Adrenal gland (tissue), 12 donors: ENCODE measurements around the gene TFAP2E. TPM values are rescaled to one million over a fixed set of nuclear protein-coding genes. Genes with fewer than 3 reads are reported as not detected.

Experiments
- DNase-seq, 7 donors: peaks; one replicate each; pipeline ENCODE4 v3.0.0-alpha.2; 2019 to 2020
- H3K27ac ChIP-seq, 5 donors: fragments of 200-600 bp; sonication (generic) in 4 of 5; 1 replicate in 3 of 5; 2 replicates in 2 of 5; pipeline versions ENCODE4 v1.5.1 to v1.8.0; 2016 to 2020; ENCODE audit warnings: mild to moderate bottlenecking in 1 of 5
- H3K27me3 ChIP-seq: fragments of 200-600 bp; 2 replicates; pipeline ENCODE4 v1.8.0; 2021
- H3K36me3 ChIP-seq, 2 donors: fragments of 200-600 bp; replicated peaks in 1 of 2; 1 replicate in 1 of 2; 2 replicates in 1 of 2; pipeline versions ENCODE4 v1.5.1 to v1.8.0; 2018 to 2022
- H3K4me1 ChIP-seq, 2 donors: fragments of 200-600 bp; replicated peaks in 1 of 2; 1 replicate in 1 of 2; 2 replicates in 1 of 2; pipeline versions ENCODE4 v1.5.1 to v1.8.0; 2018 to 2021
- H3K4me3 ChIP-seq, 4 donors: fragments of 200-600 bp; sonication (generic) in 3 of 4; one replicate each; pipeline ENCODE4 v1.5.1; 2016 to 2018
- H3K9me3 ChIP-seq, 3 donors: fragments of 200-600 bp; sonication (generic) in 1 of 3; replicated peaks in 1 of 3; 1 replicate in 2 of 3; 2 replicates in 1 of 3; pipeline versions ENCODE4 v1.5.1 to v1.8.0; 2016 to 2021
- CTCF ChIP-seq, 6 experiments: fragments of 450-650 bp in 4 of 6; fragments of 200-600 bp in 2 of 6; sonication (generic) in 1 of 6; IDR thresholded peaks; 1 replicate in 5 of 6; 2 replicates in 1 of 6; pipeline versions ENCODE4 v1.5.1 to v1.8.0; 2016 to 2021; ENCODE audit warnings: antibody characterized with exemption in 6 of 6, mild to moderate bottlenecking in 2 of 6, moderate library complexity in 1 of 6
- POLR2A ChIP-seq, 2 donors: fragments of 450-650 bp; IDR thresholded peaks; one replicate each; pipeline ENCODE4 v1.6.1; 2017; ENCODE audit warnings: antibody characterized with exemption in 2 of 2, mild to moderate bottlenecking in 2 of 2, moderate library complexity in 1 of 2
- WGBS, 4 donors: extraction: QIAGEN DNeasy Blood & Tissue Kit in 2 of 4; methylation state at CpG; one replicate each; pipeline versions ENCODE4 v1.1.5 to v1.1.7; 2013 to 2017; 5-methylcytosine and 5-hydroxymethylcytosine counted together
- intact Hi-C, 2 donors: fragments of 100-400 bp; cut with DNase I; formaldehyde crosslinking; loops; one replicate each; pipeline versions ENCODE4 v1.14.1 to v1.15.0; 2022 to 2023
- polyA plus RNA-seq, 3 donors: library from polyadenylated mRNA; stranded (reverse); fragments of 200-250 nt in 2 of 3; fragments of 350-450 nt in 1 of 3; fragmentation: Illumina TruSeq in 1 of 3; extraction: RNeasy Lipid Tissue Mini Kit (QIAGEN cat#74804) in 1 of 3; gene quantifications; one replicate each; pipeline ENCODE4 v1.2.3, GENCODE V29; 2013 to 2014
- total RNA-seq, 9 donors: library from RNA; depleted of rRNA in 4 of 9; stranded (reverse); fragments of >200 nt in 4 of 9; fragments of 120-200 nt in 1 of 9; fragmentation: NEBNext Ultra II Directional in 1 of 9; extraction: Animal tissue kit (Norgen Biotek cat#: 25700) in 1 of 9; gene quantifications; one replicate each; pipeline versions ENCODE4 v1.1.0 to v1.2.4, GENCODE V29; 2013 to 2023
- donor health status: healthy with polysubstance abuse.
- donor health status: Bipolar disorder and iron deficiency.
- donor health status: DM: yes; HTN: yes; CAD: no.
- donor health status: DM: no; HTN: no; CAD: no.
- donor health status: DM: no; HTN: no; CAD: no.
- donor health status: DM: yes; HTN: yes; CAD: no.

Gene TFAP2E
- total and polyA plus RNA-seq, 12 donors, result 0.21 to 2.1 (median 0.53) TPM; not detected in 4

GRCh38 chr1:35600593-35600992 lies 27.5 kb downstream of the TFAP2E start:
- intact Hi-C loops, result no loop called here
- Histone ChIP-seq H3K36me3 (peaks cover 0 to 41% of the 10 kb centered on the region in 2 donors), H3K4me1 (no peaks in the 10 kb centered on the region), H3K9me3 (no peaks in the 10 kb centered on the region), H3K27me3 (no peaks in the 10 kb centered on the region), H3K4me3 (no peak overlapping the region), H3K27ac (no peak overlapping the region)
- TF ChIP-seq POLR2A (IDR thresholded peaks at IDR 0.05) (no peak), CTCF (IDR thresholded peaks at IDR 0.05) (no peak)
- 93 to 96% (median 94%) methylated on average over 3 of the region's 3 CpGs for WGBS, 4 donors
- no peak for DNase-seq

- Histone ChIP-seq H3K36me3 (peaks cover 0 to 54% of the 10 kb centered on the region in 2 donors), H3K9me3 (no peaks in the 10 kb centered on the region), H3K4me1 (no peaks in the 10 kb centered on the region)
Observed at GRCh38 chr1:35603468-35603867, 30.4 kb downstream of the TFAP2E start.

GRCh38 chr1:35603941-35604340 lies 30.8 kb downstream of the TFAP2E start:
- intact Hi-C loops, result no loop called here
- no peak for TF ChIP-seq POLR2A (IDR thresholded peaks at IDR 0.05)
- TF ChIP-seq CTCF (IDR thresholded peaks at IDR 0.05), result no peak
- no peak for DNase-seq
- Histone ChIP-seq H3K27ac (no peak overlapping the region), H3K36me3 (peaks cover 0 to 58% of the 10 kb centered on the region in 2 donors), H3K27me3 (no peaks in the 10 kb centered on the region), H3K4me3 (no peak overlapping the region), H3K4me1 (no peaks in the 10 kb centered on the region), H3K9me3 (no peaks in the 10 kb centered on the region)
- WGBS, 4 donors, result 74 to 87% (median 78%) methylated on average over 4 of the region's 4 CpGs

More at GRCh38 chr1:35603468-35603867, 30.4 kb downstream of the TFAP2E start:
- intact Hi-C loops, result no loop called here
- H3K27ac ChIP-seq, result no peak overlapping the region
- no peak overlapping the region for H3K4me3 ChIP-seq
- no peaks in the 10 kb centered on the region for H3K27me3 ChIP-seq
- WGBS, 4 donors, result 79 to 87% (median 80%) methylated on average over 3 of the region's 3 CpGs
- TF ChIP-seq POLR2A (IDR thresholded peaks at IDR 0.05), result no peak
- TF ChIP-seq CTCF (IDR thresholded peaks at IDR 0.05), result no peak
- DNase-seq, result peak in 1 of 7 donors; percentile 5

- intact Hi-C loops, result no loop called here
- peaks cover 0 to 68% of the 10 kb centered on the region in 2 donors for H3K36me3 ChIP-seq
- no peak overlapping the region for H3K27ac ChIP-seq
- TF ChIP-seq POLR2A (IDR thresholded peaks at IDR 0.05), result no peak
- no peaks in the 10 kb centered on the region for H3K4me1 ChIP-seq
- no peaks in the 10 kb centered on the region for H3K9me3 ChIP-seq
- H3K4me3 ChIP-seq, result no peak overlapping the region
- peak in 1 of 7 donors; percentile 5 for DNase-seq
- WGBS, 4 donors, result 86 to 89% (median 87%) methylated on average over 6 of the region's 6 CpGs
- no peaks in the 10 kb centered on the region for H3K27me3 ChIP-seq
Observed at GRCh38 chr1:35605071-35605866, 32.2 kb downstream of the TFAP2E start.

- 80 to 90% (median 87%) methylated on average over 4 of the region's 4 CpGs for WGBS, 4 donors
- Histone ChIP-seq H3K27ac (no peak overlapping the region), H3K4me1 (no peaks in the 10 kb centered on the region), H3K4me3 (no peak overlapping the region), H3K9me3 (no peaks in the 10 kb centered on the region), H3K27me3 (no peaks in the 10 kb centered on the region), H3K36me3 (peaks cover 0 to 68% of the 10 kb centered on the region in 2 donors)
- no peak for TF ChIP-seq CTCF (IDR thresholded peaks at IDR 0.05)
- TF ChIP-seq POLR2A (IDR thresholded peaks at IDR 0.05), result no peak
- DNase-seq, result no peak
- intact Hi-C loops, result no loop called here
Observed at GRCh38 chr1:35605867-35606182, 32.7 kb downstream of the TFAP2E start.
